EL (cell line): Measurements from ENCODE around the gene DNAH9.

ENCODE experiments used
- DNase-seq: peaks from one replicate; pipeline ENCODE4 v3.0.0-alpha.2; 2016

Gene DNAH9

GRCh38 chr17:11690681-11691080 is 92.4 kb downstream of the DNAH9 start:
- no peak for DNase-seq

GRCh38 chr17:11692688-11693087 is 94.4 kb downstream of the DNAH9 start:
- no peak for DNase-seq

- no peak for DNase-seq
Measured at GRCh38 chr17:11693284-11693683, 95.0 kb downstream of the DNAH9 start.

- no peak for DNase-seq
Measured at GRCh38 chr17:11700668-11701067, 102.4 kb downstream of the DNAH9 start.

- DNase-seq, result no peak
Measured at GRCh38 chr17:11701911-11702310, 103.6 kb downstream of the DNAH9 start.

- no peak for DNase-seq
Measured at GRCh38 chr17:11704041-11704440, 105.8 kb downstream of the DNAH9 start.

GRCh38 chr17:11705111-11705510 is 106.8 kb downstream of the DNAH9 start:
- DNase-seq, result no peak

GRCh38 chr17:11707586-11707985 is 109.3 kb downstream of the DNAH9 start:
- no peak for DNase-seq

GRCh38 chr17:11712456-11712855 is 114.2 kb downstream of the DNAH9 start:
- no peak for DNase-seq

GRCh38 chr17:11719203-11719602 is 120.9 kb downstream of the DNAH9 start:
- no peak for DNase-seq

- DNase-seq, result no peak
Measured at GRCh38 chr17:11719856-11720255, 121.6 kb downstream of the DNAH9 start.

- DNase-seq, result no peak
Measured at GRCh38 chr17:11720816-11721215, 122.5 kb downstream of the DNAH9 start.

GRCh38 chr17:11730747-11731146 is 132.5 kb downstream of the DNAH9 start:
- no peak for DNase-seq

- no peak for DNase-seq
Measured at GRCh38 chr17:11736613-11737312, 138.5 kb downstream of the DNAH9 start.

- no peak for DNase-seq
Measured at GRCh38 chr17:11737313-11737679, 139.0 kb downstream of the DNAH9 start.

GRCh38 chr17:11738151-11738550 is 139.9 kb downstream of the DNAH9 start:
- no peak for DNase-seq

- DNase-seq, result no peak
Measured at GRCh38 chr17:11739351-11739750, 141.1 kb downstream of the DNAH9 start.

- no peak for DNase-seq
Measured at GRCh38 chr17:11739848-11740247, 141.6 kb downstream of the DNAH9 start.

- DNase-seq, result no peak
Measured at GRCh38 chr17:11742886-11743285, 144.6 kb downstream of the DNAH9 start.

- DNase-seq, result no peak
Measured at GRCh38 chr17:11744696-11745095, 146.4 kb downstream of the DNAH9 start.

GRCh38 chr17:11747441-11747840 is 149.2 kb downstream of the DNAH9 start:
- DNase-seq, result no peak

GRCh38 chr17:11757815-11758214 is 159.5 kb downstream of the DNAH9 start:
- no peak for DNase-seq

- no peak for DNase-seq
Measured at GRCh38 chr17:11768106-11768505, 169.8 kb downstream of the DNAH9 start.

- no peak for DNase-seq
Measured at GRCh38 chr17:11768981-11769380, 170.7 kb downstream of the DNAH9 start.

GRCh38 chr17:11772031-11772430 is 173.8 kb downstream of the DNAH9 start:
- no peak for DNase-seq
